Progenitor cell of endocrine pancreas (in vitro differentiated cells): ENCODE measurements around the gene MRPL34. TPM values are rescaled to one million over a fixed set of nuclear protein-coding genes. Genes with fewer than 3 reads are reported as not detected.

ENCODE experiments used
- DNase-seq: peaks from one replicate; pipeline ENCODE4 v3.0.0; 2021; ENCODE audit warnings: low spot score; ENCODE audit not compliant: unreplicated experiment
- H3K27ac Mint-ChIP-seq: 2 replicates; pipeline ENCODE4 v1.8.0; 2021; ENCODE audit warnings: mild to moderate bottlenecking, moderate library complexity, mixed read lengths
- H3K27me3 Mint-ChIP-seq: 2 replicates; pipeline ENCODE4 v1.8.0; 2021; ENCODE audit warnings: mixed read lengths
- H3K36me3 Mint-ChIP-seq: 2 replicates; pipeline ENCODE4 v1.8.0; 2022; ENCODE audit warnings: mixed read lengths; ENCODE audit not compliant: insufficient read depth
- H3K4me1 Mint-ChIP-seq: 2 replicates; pipeline ENCODE4 v1.8.0; 2021; ENCODE audit warnings: low read depth, mixed read lengths
- H3K4me3 Mint-ChIP-seq: 2 replicates; pipeline ENCODE4 v1.8.0; 2021; ENCODE audit warnings: low read depth, mild to moderate bottlenecking, moderate library complexity, mixed read lengths
- H3K9me3 Mint-ChIP-seq: 2 replicates; pipeline ENCODE4 v1.8.0; 2021; ENCODE audit warnings: low read depth, mixed read lengths
- total RNA-seq: library from RNA; stranded (reverse); gene quantifications from 2 replicates; pipeline ENCODE4 v1.2.1, GENCODE V29; 2021
- TF ChIP-seq, protein P1 (sequence below): fragments of 200-600 bp; sonication (generic); IDR thresholded peaks from one replicate; pipeline ENCODE4 v1.5.0; 2021; ENCODE audit warnings: antibody characterized with exemption, mild to moderate bottlenecking; ENCODE audit not compliant: unreplicated experiment

Gene MRPL34
- total RNA-seq, 1 donor from 2014 or later: 54.4 TPM

DNA sequence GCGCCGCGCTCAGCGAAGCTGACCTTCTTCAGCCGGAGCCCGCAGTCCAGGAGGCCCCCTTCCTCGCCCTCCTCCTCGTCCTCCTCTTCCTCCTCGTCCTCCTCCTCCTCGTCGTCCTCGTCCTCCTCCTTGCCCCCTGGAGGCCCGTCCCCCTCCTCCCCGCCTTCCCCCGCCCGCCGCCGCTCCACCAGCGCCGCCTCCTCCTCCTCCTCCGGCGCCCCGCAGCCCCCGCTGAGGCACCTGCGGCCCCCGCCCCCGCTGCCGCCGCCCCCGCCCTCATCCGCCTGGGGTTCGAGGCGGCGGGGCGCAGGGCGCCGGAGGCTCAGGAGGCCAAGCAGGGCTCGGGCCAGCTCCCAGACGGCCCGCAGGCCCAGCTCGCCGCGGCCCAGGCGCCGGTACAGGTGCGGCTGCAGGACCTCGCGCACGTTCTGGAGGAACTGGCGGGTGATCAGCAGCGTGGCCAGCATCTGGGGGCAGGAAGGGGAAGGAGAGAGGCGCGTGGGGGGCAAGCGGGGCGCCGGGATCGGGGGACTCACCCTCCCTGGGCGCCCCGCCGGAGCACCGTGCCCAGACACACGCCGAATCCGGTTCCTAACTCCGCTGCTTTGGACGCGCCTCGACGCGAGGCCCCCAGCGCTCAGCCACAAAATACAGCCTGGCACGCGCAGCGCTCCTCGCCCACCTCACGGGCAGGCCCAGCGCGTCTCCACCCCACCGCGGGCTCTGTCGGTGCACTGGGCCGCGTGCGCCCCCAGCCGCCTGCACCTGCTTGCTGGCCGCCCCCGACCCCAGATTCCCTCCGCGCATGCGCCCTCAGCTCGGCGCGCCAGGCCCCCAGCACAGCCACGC lies 23.1 kb downstream of the MRPL34 start:
- peak overlapping the region; percentile 59 for H3K4me3 Mint-ChIP-seq
- DNase-seq: no peak
- H3K4me1 Mint-ChIP-seq: peaks cover 4% of the 10 kb centered on the region
- H3K27me3 Mint-ChIP-seq: peaks cover 15% of the 10 kb centered on the region
- H3K27ac Mint-ChIP-seq: no peak overlapping the region
- H3K36me3 Mint-ChIP-seq: peaks cover 15% of the 10 kb centered on the region
- H3K9me3 Mint-ChIP-seq: no peaks in the 10 kb centered on the region
- TF ChIP-seq, protein P1, sequence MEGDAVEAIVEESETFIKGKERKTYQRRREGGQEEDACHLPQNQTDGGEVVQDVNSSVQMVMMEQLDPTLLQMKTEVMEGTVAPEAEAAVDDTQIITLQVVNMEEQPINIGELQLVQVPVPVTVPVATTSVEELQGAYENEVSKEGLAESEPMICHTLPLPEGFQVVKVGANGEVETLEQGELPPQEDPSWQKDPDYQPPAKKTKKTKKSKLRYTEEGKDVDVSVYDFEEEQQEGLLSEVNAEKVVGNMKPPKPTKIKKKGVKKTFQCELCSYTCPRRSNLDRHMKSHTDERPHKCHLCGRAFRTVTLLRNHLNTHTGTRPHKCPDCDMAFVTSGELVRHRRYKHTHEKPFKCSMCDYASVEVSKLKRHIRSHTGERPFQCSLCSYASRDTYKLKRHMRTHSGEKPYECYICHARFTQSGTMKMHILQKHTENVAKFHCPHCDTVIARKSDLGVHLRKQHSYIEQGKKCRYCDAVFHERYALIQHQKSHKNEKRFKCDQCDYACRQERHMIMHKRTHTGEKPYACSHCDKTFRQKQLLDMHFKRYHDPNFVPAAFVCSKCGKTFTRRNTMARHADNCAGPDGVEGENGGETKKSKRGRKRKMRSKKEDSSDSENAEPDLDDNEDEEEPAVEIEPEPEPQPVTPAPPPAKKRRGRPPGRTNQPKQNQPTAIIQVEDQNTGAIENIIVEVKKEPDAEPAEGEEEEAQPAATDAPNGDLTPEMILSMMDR: no peak

- Mint-ChIP-seq H3K27ac (no peak overlapping the region), H3K36me3 (peaks cover 17% of the 10 kb centered on the region), H3K27me3 (peaks cover 15% of the 10 kb centered on the region), H3K4me3 (no peak overlapping the region), H3K4me1 (peaks cover 6% of the 10 kb centered on the region), H3K9me3 (no peaks in the 10 kb centered on the region)
- TF ChIP-seq, protein P1: no peak
- DNase-seq: no peak
Observed at GRCh38 chr19:17329366-17330261, 23.9 kb downstream of the MRPL34 start.

- Mint-ChIP-seq H3K4me1 (peaks cover 6% of the 10 kb centered on the region), H3K27ac (no peak overlapping the region), H3K27me3 (peaks cover 15% of the 10 kb centered on the region), H3K36me3 (peaks cover 17% of the 10 kb centered on the region), H3K9me3 (no peaks in the 10 kb centered on the region), H3K4me3 (no peak overlapping the region)
- no peak for DNase-seq
- TF ChIP-seq, protein P1: no peak
Observed at GRCh38 chr19:17330262-17331044, 24.8 kb downstream of the MRPL34 start.

DNA sequence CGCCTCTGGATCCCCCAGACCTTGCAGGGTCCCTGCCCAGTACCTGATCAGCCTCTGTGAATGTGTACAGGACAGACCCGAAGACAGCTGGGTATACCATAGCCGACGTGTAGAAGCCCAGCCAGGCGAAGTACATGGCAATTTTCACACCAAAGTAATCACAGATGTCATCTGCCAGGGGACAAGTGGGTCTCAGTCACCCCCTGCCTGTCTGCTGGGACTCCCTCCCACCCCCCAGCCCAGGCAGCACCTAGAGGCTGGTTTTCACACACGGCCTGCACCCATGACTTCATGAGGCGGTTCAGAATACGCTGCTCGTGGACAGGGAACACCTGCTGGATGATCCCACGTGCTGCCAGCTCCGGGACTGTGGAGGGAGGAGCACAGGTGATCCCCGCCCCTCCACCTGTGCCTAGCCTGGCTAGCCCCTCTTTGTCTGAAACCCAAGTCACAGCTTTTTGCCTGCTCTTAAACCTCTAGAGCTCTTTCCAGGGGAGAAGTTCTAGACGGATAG lies 25.4 kb downstream of the MRPL34 start:
- TF ChIP-seq, protein P1: no peak
- Mint-ChIP-seq H3K27ac (no peak overlapping the region), H3K4me3 (no peak overlapping the region), H3K27me3 (peaks cover 15% of the 10 kb centered on the region), H3K4me1 (peaks cover 6% of the 10 kb centered on the region), H3K9me3 (no peaks in the 10 kb centered on the region), H3K36me3 (peaks cover 17% of the 10 kb centered on the region)
- no peak for DNase-seq

DNA sequence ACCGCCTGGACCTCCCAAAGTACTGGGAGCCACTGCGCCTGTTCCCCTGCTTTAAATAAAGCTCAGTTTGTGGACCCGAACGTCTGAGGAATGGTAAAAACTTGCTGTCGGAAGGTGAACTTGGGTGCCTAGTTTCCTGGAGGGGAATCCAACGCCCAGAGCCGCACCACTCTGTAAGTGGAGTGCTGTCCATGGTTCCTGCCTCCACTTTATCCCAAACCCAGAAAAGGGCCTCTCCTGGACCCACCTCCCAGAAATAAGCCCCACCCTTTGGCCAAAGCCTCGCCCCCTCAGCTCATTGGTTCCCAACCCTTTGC lies 26.6 kb downstream of the MRPL34 start:
- H3K27ac Mint-ChIP-seq: no peak overlapping the region
- peaks cover 11% of the 10 kb centered on the region for H3K4me1 Mint-ChIP-seq
- no peak overlapping the region for H3K4me3 Mint-ChIP-seq
- TF ChIP-seq, protein P1: no peak
- H3K36me3 Mint-ChIP-seq: peaks cover 17% of the 10 kb centered on the region
- H3K9me3 Mint-ChIP-seq: no peaks in the 10 kb centered on the region
- DNase-seq: no peak
- H3K27me3 Mint-ChIP-seq: peaks cover 15% of the 10 kb centered on the region
